Measurements from ENCODE around the gene PPM1L.
A peak's percentile ranks its signal among the peaks of the same experiment; 100 is the strongest.
"Not testable (repeated sequence)": the region's sequence is repeated elsewhere in the genome, so short reads cannot be mapped to it uniquely, and the experiment has no call there.

Gene PPM1L

GRCh38 chr3:160755776-160756304 is at the start of gene PPM1L:
PPM1L (plus strand) TSS chr3:160756231.
- peak; percentile 75 for DNase-seq

GRCh38 chr3:160707187-160707794 is 48.7 kb upstream of the PPM1L start:
- DNase-seq = peak; percentile 87

- no peak for DNase-seq
Measured at GRCh38 chr3:160709477-160710182, 46.4 kb upstream of the PPM1L start.

- not testable (repeated sequence) for DNase-seq
Measured at GRCh38 chr3:160713144-160713543, 42.9 kb upstream of the PPM1L start.

- no peak for DNase-seq
Measured at GRCh38 chr3:160719710-160720109, 36.3 kb upstream of the PPM1L start.

- DNase-seq = no peak
Measured at GRCh38 chr3:160720123-160720746, 35.8 kb upstream of the PPM1L start.

GRCh38 chr3:160722331-160722730 is 33.7 kb upstream of the PPM1L start:
- no peak for DNase-seq

GRCh38 chr3:160725338-160725737 is 30.7 kb upstream of the PPM1L start:
- DNase-seq = no peak

GRCh38 chr3:160735826-160736225 is 20.2 kb upstream of the PPM1L start:
- peak; percentile 48 for DNase-seq

- DNase-seq = no peak
Measured at GRCh38 chr3:160738048-160738447, 18.0 kb upstream of the PPM1L start.

- DNase-seq = peak; percentile 90
Measured at GRCh38 chr3:160739079-160739478, 17.0 kb upstream of the PPM1L start.

- DNase-seq = no peak
Measured at GRCh38 chr3:160746976-160747375, 9.1 kb upstream of the PPM1L start.

GRCh38 chr3:160747422-160747821 is 8.6 kb upstream of the PPM1L start:
- DNase-seq = no peak

GRCh38 chr3:160748231-160748630 is 7.8 kb upstream of the PPM1L start:
- no peak for DNase-seq

GRCh38 chr3:160748787-160749186 is 7.2 kb upstream of the PPM1L start:
- DNase-seq = no peak

- DNase-seq = no peak
Measured at GRCh38 chr3:160753953-160754352, 2.1 kb upstream of the PPM1L start.

GRCh38 chr3:160754371-160754854 is 1.6 kb upstream of the PPM1L start:
- DNase-seq = peak; percentile 61

- peak; percentile 98 for DNase-seq
Measured at GRCh38 chr3:160754855-160755747, 930 bp upstream of the PPM1L start.

- no peak for DNase-seq
Measured at GRCh38 chr3:160757233-160758106, 1.4 kb downstream of the PPM1L start.

GRCh38 chr3:160758929-160759577 is 3.0 kb downstream of the PPM1L start:
- DNase-seq = no peak

- DNase-seq = no peak
Measured at GRCh38 chr3:160763073-160763472, 7.0 kb downstream of the PPM1L start.
